GM21529 (cell line): ENCODE measurements around the gene MTERF2.
"Not testable (repeated sequence)": the region's sequence is repeated elsewhere in the genome, so short reads cannot be mapped to it uniquely, and the experiment has no call there.

Source experiments
- ATAC-seq: cut with Tn5 transposase; IDR thresholded peaks from one replicate; pipeline ENCODE4 v1.9.1; 2021; ENCODE audit not compliant: unreplicated experiment

Gene MTERF2, protein sequence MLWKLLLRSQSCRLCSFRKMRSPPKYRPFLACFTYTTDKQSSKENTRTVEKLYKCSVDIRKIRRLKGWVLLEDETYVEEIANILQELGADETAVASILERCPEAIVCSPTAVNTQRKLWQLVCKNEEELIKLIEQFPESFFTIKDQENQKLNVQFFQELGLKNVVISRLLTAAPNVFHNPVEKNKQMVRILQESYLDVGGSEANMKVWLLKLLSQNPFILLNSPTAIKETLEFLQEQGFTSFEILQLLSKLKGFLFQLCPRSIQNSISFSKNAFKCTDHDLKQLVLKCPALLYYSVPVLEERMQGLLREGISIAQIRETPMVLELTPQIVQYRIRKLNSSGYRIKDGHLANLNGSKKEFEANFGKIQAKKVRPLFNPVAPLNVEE

DNA sequence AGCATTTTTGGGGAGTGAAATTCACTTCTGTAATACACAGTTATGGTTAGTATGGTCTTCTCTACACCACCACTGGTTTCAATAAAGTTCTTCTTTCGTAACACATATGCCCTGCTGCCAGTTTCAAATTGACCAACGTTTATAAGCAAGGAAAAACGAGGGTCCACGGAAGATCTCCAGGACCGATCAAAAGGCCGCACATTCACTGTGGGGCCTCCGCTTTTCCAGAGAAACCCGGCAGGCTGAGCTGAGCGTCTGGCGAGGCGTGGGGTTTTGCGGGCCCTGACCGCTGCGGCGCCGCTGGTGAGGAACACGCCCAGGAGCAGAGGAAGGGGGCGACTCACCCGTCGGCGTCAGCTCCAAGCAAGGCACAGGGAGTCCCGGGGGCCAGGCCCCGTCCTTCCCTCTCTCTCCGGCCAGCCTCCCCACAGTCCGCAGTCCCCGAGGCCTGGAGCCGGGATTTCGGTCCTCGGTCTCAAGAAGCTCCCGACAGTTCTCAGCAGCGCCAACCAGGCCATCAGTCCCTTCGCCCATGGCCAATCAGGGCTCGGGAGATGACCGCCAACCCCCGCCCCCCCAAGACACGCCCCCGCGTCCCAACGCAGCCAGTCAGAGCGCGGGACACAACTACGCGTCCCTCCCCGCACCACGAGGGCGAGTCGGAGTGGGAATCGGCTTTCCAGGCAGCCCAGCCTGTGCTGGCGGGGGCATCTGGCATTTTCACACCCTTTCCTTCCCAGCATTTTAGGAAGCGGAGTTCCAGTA, at the start of gene MTERF2:
Gene MTERF2 (minus strand): TSS at position 522 of the 765 bp plus-strand sequence. CDS start 8,432 bp downstream, outside the sequence.
- ATAC-seq = peak; percentile 96

DNA sequence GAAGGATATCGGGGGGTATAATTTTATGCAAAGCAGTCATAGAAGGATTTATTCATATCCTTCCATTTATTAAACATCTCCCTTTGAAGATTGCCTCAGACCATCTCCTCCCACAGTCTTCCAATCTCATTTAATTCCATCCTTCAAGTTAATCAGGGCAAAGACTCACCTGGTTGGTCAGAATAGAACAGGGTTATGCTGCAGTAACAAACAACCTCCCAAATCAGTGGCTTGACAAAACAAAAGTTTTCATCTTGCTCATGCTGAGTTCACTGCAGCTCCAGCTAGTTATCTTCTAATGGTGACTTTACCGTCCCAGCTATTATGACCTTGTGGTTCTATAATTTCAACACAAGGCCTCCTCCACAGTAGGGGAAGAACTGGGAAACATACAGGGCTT, 48.8 kb upstream of the MTERF2 start:
- ATAC-seq = no peak

DNA sequence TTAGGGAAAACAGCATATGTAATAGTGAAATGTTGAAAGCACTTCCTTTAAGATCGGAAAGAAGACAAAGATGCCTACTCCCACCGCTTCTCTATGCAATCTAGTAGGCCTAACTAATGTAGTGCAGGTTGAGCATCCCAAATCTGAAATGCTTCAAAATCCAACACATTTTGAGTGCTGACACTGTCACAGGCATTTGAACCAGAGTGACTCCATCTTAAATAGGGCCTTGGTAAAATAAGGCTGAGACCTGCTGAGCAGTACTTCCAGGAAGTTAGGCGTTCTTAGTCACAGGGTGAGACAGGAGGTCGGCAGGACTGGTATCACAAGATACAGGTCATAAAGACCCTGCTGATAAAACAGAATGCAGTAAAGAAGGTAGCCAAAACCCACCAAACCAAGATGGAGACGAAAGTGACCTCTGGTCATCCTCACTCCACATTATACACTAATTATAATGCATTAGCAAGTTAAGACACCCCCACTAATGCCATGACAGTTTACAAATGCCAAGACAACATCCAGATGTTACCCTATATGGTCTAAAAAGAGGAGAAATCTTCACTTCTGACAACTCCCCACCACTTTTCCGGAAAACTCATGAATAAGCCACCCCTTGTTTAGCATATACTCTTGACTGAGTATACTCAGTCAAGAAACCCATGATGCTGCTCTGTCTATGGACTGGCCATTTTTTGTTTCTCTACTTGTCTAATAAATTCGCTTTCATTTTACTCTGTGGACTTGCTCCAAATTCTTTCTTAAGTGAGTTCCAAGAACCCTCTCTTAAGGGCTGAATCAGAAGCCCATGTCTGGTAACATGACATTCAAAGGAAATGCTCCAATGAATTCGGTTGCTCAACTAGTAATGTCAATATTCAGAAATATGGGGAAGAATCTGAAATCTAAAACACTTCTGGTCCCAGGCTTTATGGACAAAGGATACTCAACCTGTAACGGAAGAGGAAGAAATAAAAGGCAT, 47.1 kb upstream of the MTERF2 start:
- no peak for ATAC-seq

GRCh38 chr12:107032266-107032665, 45.3 kb upstream of the MTERF2 start:
- no peak for ATAC-seq

GRCh38 chr12:107031061-107031460, 44.1 kb upstream of the MTERF2 start:
- no peak for ATAC-seq

GRCh38 chr12:107029081-107029480, 42.1 kb upstream of the MTERF2 start:
- no peak for ATAC-seq

DNA sequence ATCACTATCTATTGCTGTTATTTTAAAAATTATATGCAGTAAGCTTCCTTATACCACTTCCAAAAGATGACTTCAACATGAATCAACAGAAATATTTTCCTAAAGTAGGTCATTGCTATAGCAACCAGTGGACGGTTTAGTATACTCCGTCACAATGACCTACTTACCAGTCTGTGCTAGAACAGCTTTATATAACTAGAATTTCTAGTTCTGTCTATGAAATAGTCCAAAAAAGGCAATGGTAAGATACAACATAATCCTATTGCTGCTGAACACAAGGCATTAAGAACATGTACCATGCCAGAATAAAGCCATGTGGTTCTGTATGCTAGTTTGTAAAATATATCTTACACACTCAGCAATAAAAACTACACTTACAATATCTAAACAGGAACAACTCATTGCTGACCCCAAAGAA, 40.7 kb upstream of the MTERF2 start:
- ATAC-seq = no peak

- ATAC-seq = no peak
Measured at GRCh38 chr12:107026806-107027635, 40.1 kb upstream of the MTERF2 start.

GRCh38 chr12:107026356-107026755, 39.4 kb upstream of the MTERF2 start:
- not testable (repeated sequence) for ATAC-seq

DNA sequence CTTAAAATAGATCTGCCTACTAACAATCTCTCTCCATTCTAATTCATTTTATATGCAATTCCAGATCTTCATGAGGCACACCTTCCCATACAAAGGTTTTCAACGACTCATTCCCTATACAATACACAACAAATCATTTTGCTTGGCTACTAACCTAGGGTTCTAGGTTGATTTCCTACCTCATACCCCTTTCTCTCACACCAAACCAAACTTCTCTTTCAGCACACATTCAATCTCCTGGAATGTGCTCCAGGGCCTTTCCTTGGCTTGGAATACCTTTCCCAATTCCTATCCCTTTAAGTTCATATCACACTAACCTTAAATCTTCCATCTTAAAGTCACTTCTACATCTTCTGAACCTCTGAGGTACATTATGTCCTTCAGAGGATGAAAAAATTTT, 38.7 kb upstream of the MTERF2 start:
- no peak for ATAC-seq

- no peak for ATAC-seq
Measured at GRCh38 chr12:107019546-107019945, 32.6 kb upstream of the MTERF2 start.

- ATAC-seq = no peak
Measured at GRCh38 chr12:107017042-107017441, 30.1 kb upstream of the MTERF2 start.

GRCh38 chr12:107014055-107014454, 27.1 kb upstream of the MTERF2 start:
- ATAC-seq = no peak

DNA sequence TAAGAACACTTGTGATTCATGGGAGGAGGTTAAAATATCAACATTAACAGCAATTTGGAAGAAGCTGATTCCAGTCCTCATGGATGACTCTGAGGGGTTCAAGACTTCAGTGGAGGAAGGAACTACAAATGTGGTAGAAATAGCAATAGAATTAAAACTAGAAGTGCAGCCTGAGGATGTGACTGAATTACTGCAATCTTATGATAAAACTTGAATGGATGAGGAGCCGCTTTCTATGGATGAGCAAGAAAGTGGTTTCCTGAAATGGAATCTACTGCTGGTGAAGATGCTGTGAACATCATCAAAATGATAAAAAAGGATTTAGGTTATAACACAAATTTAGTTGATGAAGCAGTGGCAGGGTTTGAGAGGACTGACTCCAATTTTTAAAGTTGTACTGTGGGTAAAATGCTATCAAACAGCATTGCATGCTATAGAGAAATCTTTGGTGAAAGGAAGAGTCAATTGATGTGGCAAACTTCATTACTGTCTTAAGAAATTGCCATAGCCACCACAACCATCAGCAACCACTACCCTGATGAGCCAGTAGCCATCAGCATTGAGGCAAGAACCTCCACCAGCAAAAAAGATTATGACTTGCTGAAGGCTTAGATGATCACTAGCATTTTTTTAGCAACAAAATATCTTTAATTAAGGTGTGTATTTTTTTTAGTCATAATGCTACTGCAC, 25.9 kb upstream of the MTERF2 start:
- ATAC-seq = no peak

DNA sequence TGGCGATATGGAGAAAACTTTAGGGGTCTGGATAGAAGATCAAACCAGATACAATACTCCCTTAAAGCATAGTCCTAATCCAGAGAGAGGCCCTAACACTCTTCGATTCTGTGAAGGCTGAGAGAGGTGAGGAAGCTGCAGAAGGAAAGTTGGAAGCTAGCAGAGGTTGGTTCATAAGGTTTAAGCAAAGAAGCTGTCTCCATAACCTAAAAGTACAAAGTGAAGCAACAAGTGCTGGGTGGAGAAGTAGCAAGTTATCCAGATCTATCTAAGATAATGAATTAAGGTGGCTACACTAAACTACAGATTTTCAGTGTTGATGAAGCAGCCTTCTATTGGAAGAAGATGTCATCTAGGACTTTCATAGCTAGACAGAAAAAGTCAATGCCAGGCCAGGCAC, 24.6 kb upstream of the MTERF2 start:
- ATAC-seq = no peak

GRCh38 chr12:107007411-107007810, 20.5 kb upstream of the MTERF2 start:
- no peak for ATAC-seq

- not testable (repeated sequence) for ATAC-seq
Measured at GRCh38 chr12:107002665-107003064, 15.7 kb upstream of the MTERF2 start.

- no peak for ATAC-seq
Measured at GRCh38 chr12:106999446-106999845, 12.5 kb upstream of the MTERF2 start.

GRCh38 chr12:106997916-106998315, 11.0 kb upstream of the MTERF2 start:
- ATAC-seq = no peak

- ATAC-seq = not testable (repeated sequence)
Measured at GRCh38 chr12:106996102-106996501, 9.2 kb upstream of the MTERF2 start.
